Measurements from ENCODE around the gene MIGA2. TPM values are rescaled to one million over a fixed set of nuclear protein-coding genes. Genes with fewer than 3 reads are reported as not detected.

MIGA2 gene
- 25.1 and 34.8 TPM in 2 replicates for total RNA-seq (2022)
- percentile 48 among the genes with signal in this experiment for Bru-seq, nascent RNA
- BruChase-seq, experiment 1, labeled RNA remaining after a 2-hour chase: percentile 57 among the genes with signal in this experiment
- percentile 58 among the genes with signal in this experiment for BruChase-seq, experiment 2, labeled RNA remaining after a 6-hour chase
- long read RNA-seq, partial matches to known transcripts: 3 of 26 reads
- long read RNA-seq, other reads (novel, unspliced or antisense): 23 of 26 reads

GRCh38 chr9:129036241-129036922 is at the start of gene MIGA2:
Gene MIGA2, plus strand, starts transcription at chr9:129036626. Its CDS starts 3,969 bp downstream, at chr9:129040595.
- Histone ChIP-seq H3K27me3 (replicated peaks; ENCODE audit: control insufficient read depth, insufficient read depth, low read length) (no peaks in the 10 kb centered on the region), H3K9me3 (no peaks in the 10 kb centered on the region), H3K36me3 (ENCODE audit: control insufficient read depth, insufficient read depth, low read length) (peaks cover 1% of the 10 kb centered on the region; the same call in 1 of the 2 replicates), H3K4me3 (ENCODE audit: low read depth, low read length) (peak within 1 kb of the TSS; percentile 94), H3K4me1 (peaks cover 11% of the 10 kb centered on the region; the same call in 1 of the 2 replicates)
- Mint-ChIP-seq H3K36me3 (ENCODE audit: insufficient read depth, unreplicated experiment) (peaks cover 16% of the 10 kb centered on the region), H3K4me3 (ENCODE audit: unreplicated experiment) (peak within 1 kb of the TSS; percentile 80), H3K27me3 (ENCODE audit: insufficient read depth, unreplicated experiment) (no peaks in the 10 kb centered on the region), H3K4me1 (ENCODE audit: low read depth, unreplicated experiment) (peaks cover 9% of the 10 kb centered on the region), H3K9me3 (ENCODE audit: unreplicated experiment) (no peaks in the 10 kb centered on the region), H3K27ac (ENCODE audit: unreplicated experiment) (peak within 1 kb of the TSS; percentile 72)
- no peak for TF ChIP-seq CTCF (IDR thresholded peaks at IDR 0.05; ENCODE audit: insufficient read depth in 1 of 2, low read depth in 1 of 2, low read length in 1 of 2, severe bottlenecking in 1 of 2, unreplicated experiment in 1 of 2)
- BruUV-seq (replicated peaks): no TSS peak
- ChIA-PET POLR2A (interaction anchor here (0.5 to 1.0 kb wide), 6 partner anchors 8 to 877 kb away, joined by 3 to 6 read pairs (median 3); partner anchors contain the start of genes DOLPP1, SH3GLB2 and SPOUT1), CTCF (interaction anchor here (1.0 kb wide), 1 partner anchor 8 kb away, joined by 5 read pairs; the partner anchor contains the start of gene SH3GLB2)
- intact Hi-C loops (cut with micrococcal nuclease; ENCODE audit: unreplicated experiment): loop anchor here (1.0 kb wide), 1 partner anchor 8 kb away; the partner anchor contains the start of gene SH3GLB2
- peak; percentile 97 to 99 for DNase-seq

GRCh38 chr9:128986671-128987070 is 49.8 kb upstream of the MIGA2 start:
- H3K36me3 ChIP-seq (ENCODE audit: control insufficient read depth, insufficient read depth, low read length): peaks cover 3% of the 10 kb centered on the region; the same call in 1 of the 2 replicates
- Mint-ChIP-seq H3K36me3 (ENCODE audit: insufficient read depth, unreplicated experiment) (peaks cover 81% of the 10 kb centered on the region), H3K9me3 (ENCODE audit: unreplicated experiment) (no peaks in the 10 kb centered on the region), H3K4me1 (ENCODE audit: low read depth, unreplicated experiment) (no peaks in the 10 kb centered on the region), H3K27me3 (ENCODE audit: insufficient read depth, unreplicated experiment) (no peaks in the 10 kb centered on the region), H3K27ac (ENCODE audit: unreplicated experiment) (no peak overlapping the region), H3K4me3 (ENCODE audit: unreplicated experiment) (no peak overlapping the region)
- H3K4me1 ChIP-seq: no peaks in the 10 kb centered on the region
- ChIA-PET POLR2A (no interaction called here), CTCF (no interaction called here)
- no TSS peak for BruUV-seq (replicated peaks)
- intact Hi-C loops (cut with micrococcal nuclease; ENCODE audit: unreplicated experiment): no loop called here
- TF ChIP-seq CTCF (IDR thresholded peaks at IDR 0.05; ENCODE audit: insufficient read depth in 1 of 2, low read depth in 1 of 2, low read length in 1 of 2, severe bottlenecking in 1 of 2, unreplicated experiment in 1 of 2): no peak
- no peak for DNase-seq
- H3K27me3 ChIP-seq (replicated peaks; ENCODE audit: control insufficient read depth, insufficient read depth, low read length): no peaks in the 10 kb centered on the region
- no peaks in the 10 kb centered on the region for H3K9me3 ChIP-seq
- no peak overlapping the region for H3K4me3 ChIP-seq (ENCODE audit: low read depth, low read length)

GRCh38 chr9:128987805-128988204 is 48.6 kb upstream of the MIGA2 start:
- intact Hi-C loops (cut with micrococcal nuclease; ENCODE audit: unreplicated experiment): no loop called here
- Mint-ChIP-seq H3K36me3 (ENCODE audit: insufficient read depth, unreplicated experiment) (peaks cover 80% of the 10 kb centered on the region), H3K27ac (ENCODE audit: unreplicated experiment) (no peak overlapping the region), H3K4me3 (ENCODE audit: unreplicated experiment) (no peak overlapping the region), H3K4me1 (ENCODE audit: low read depth, unreplicated experiment) (no peaks in the 10 kb centered on the region), H3K9me3 (ENCODE audit: unreplicated experiment) (no peaks in the 10 kb centered on the region), H3K27me3 (ENCODE audit: insufficient read depth, unreplicated experiment) (no peaks in the 10 kb centered on the region)
- no peak for TF ChIP-seq CTCF (IDR thresholded peaks at IDR 0.05; ENCODE audit: insufficient read depth in 1 of 2, low read depth in 1 of 2, low read length in 1 of 2, severe bottlenecking in 1 of 2, unreplicated experiment in 1 of 2)
- Histone ChIP-seq H3K4me3 (ENCODE audit: low read depth, low read length) (no peak overlapping the region), H3K27me3 (replicated peaks; ENCODE audit: control insufficient read depth, insufficient read depth, low read length) (no peaks in the 10 kb centered on the region), H3K9me3 (no peaks in the 10 kb centered on the region), H3K36me3 (ENCODE audit: control insufficient read depth, insufficient read depth, low read length) (peaks cover 3% of the 10 kb centered on the region; the same call in 1 of the 2 replicates), H3K4me1 (no peaks in the 10 kb centered on the region)
- POLR2A ChIA-PET: no interaction called here
- no TSS peak for BruUV-seq (replicated peaks)
- DNase-seq: no peak
- CTCF ChIA-PET: no interaction called here

Measured in Caco-2 (cell line).